HUES6 (cell line): ENCODE measurements around the gene DNAJC8.

Source experiments
- H3K27ac ChIP-seq: 2 replicates; pipeline ENCODE4 v1.7.0; 2013; ENCODE audit warnings: low read depth, mild to moderate bottlenecking, low read length, inconsistent platforms
- H3K27me3 ChIP-seq: 2 replicates; pipeline ENCODE4 v1.6.1; 2013; ENCODE audit warnings: low read length; ENCODE audit not compliant: control insufficient read depth, insufficient read depth
- H3K36me3 ChIP-seq: 2 replicates; pipeline ENCODE4 v1.6.1; 2013; ENCODE audit warnings: low read length; ENCODE audit not compliant: control insufficient read depth, insufficient read depth
- H3K4me1 ChIP-seq: 2 replicates; pipeline ENCODE4 v1.6.1; 2013; ENCODE audit warnings: low read length; ENCODE audit not compliant: control insufficient read depth, insufficient read depth
- H3K4me3 ChIP-seq: 2 replicates; pipeline ENCODE4 v1.5.1; 2013; ENCODE audit warnings: low read depth, low read length
- H3K9ac ChIP-seq: one replicate; pipeline ENCODE4 v1.6.1; 2013; ENCODE audit warnings: mild to moderate bottlenecking, low read length
- H3K9me3 ChIP-seq: 2 replicates; pipeline ENCODE4 v1.6.1; 2013; ENCODE audit warnings: low read depth, low read length; ENCODE audit not compliant: control insufficient read depth, insufficient read depth

The DNAJC8 gene

GRCh38 chr1:28163496-28164161 is 69.2 kb downstream of the DNAJC8 start:
- Histone ChIP-seq H3K36me3 (no peaks in the 10 kb centered on the region), H3K9ac (no peak overlapping the region), H3K27me3 (no peaks in the 10 kb centered on the region), H3K4me1 (peaks cover 19% of the 10 kb centered on the region), H3K27ac (no peak overlapping the region), H3K4me3 (no peak overlapping the region), H3K9me3 (no peaks in the 10 kb centered on the region)

GRCh38 chr1:28162151-28162550 is 70.7 kb downstream of the DNAJC8 start:
- H3K36me3 ChIP-seq = no peaks in the 10 kb centered on the region
- no peaks in the 10 kb centered on the region for H3K9me3 ChIP-seq
- peaks cover 19% of the 10 kb centered on the region for H3K4me1 ChIP-seq
- no peaks in the 10 kb centered on the region for H3K27me3 ChIP-seq
- no peak overlapping the region for H3K4me3 ChIP-seq
- no peak overlapping the region for H3K27ac ChIP-seq
- H3K9ac ChIP-seq = no peak overlapping the region

- no peaks in the 10 kb centered on the region for H3K27me3 ChIP-seq
- no peaks in the 10 kb centered on the region for H3K9me3 ChIP-seq
- H3K36me3 ChIP-seq = no peaks in the 10 kb centered on the region
- H3K27ac ChIP-seq = no peak overlapping the region
- no peak overlapping the region for H3K9ac ChIP-seq
- no peak overlapping the region for H3K4me3 ChIP-seq
- peaks cover 19% of the 10 kb centered on the region for H3K4me1 ChIP-seq
Measured at GRCh38 chr1:28161751-28162150, 71.1 kb downstream of the DNAJC8 start.

GRCh38 chr1:28160782-28161266 is 72.0 kb downstream of the DNAJC8 start:
- H3K4me3 ChIP-seq = no peak overlapping the region
- H3K9me3 ChIP-seq = no peaks in the 10 kb centered on the region
- no peak overlapping the region for H3K9ac ChIP-seq
- no peaks in the 10 kb centered on the region for H3K27me3 ChIP-seq
- H3K4me1 ChIP-seq = peaks cover 19% of the 10 kb centered on the region
- H3K36me3 ChIP-seq = no peaks in the 10 kb centered on the region
- H3K27ac ChIP-seq = no peak overlapping the region

- no peak overlapping the region for H3K9ac ChIP-seq
- no peaks in the 10 kb centered on the region for H3K36me3 ChIP-seq
- no peaks in the 10 kb centered on the region for H3K27me3 ChIP-seq
- no peak overlapping the region for H3K4me3 ChIP-seq
- no peak overlapping the region for H3K27ac ChIP-seq
- no peaks in the 10 kb centered on the region for H3K9me3 ChIP-seq
- H3K4me1 ChIP-seq = peaks cover 19% of the 10 kb centered on the region
Measured at GRCh38 chr1:28159680-28160079, 73.1 kb downstream of the DNAJC8 start.

GRCh38 chr1:28159243-28159642 is 73.6 kb downstream of the DNAJC8 start:
- H3K9ac ChIP-seq = no peak overlapping the region
- no peaks in the 10 kb centered on the region for H3K36me3 ChIP-seq
- H3K9me3 ChIP-seq = no peaks in the 10 kb centered on the region
- no peak overlapping the region for H3K4me3 ChIP-seq
- H3K4me1 ChIP-seq = peaks cover 15% of the 10 kb centered on the region
- no peak overlapping the region for H3K27ac ChIP-seq
- H3K27me3 ChIP-seq = no peaks in the 10 kb centered on the region

GRCh38 chr1:28157894-28158293 is 74.9 kb downstream of the DNAJC8 start:
- Histone ChIP-seq H3K4me1 (peaks cover 1% of the 10 kb centered on the region; the same call in 1 of the 2 replicates), H3K9ac (no peak overlapping the region), H3K27ac (no peak overlapping the region), H3K4me3 (no peak overlapping the region), H3K27me3 (no peaks in the 10 kb centered on the region), H3K36me3 (no peaks in the 10 kb centered on the region), H3K9me3 (no peaks in the 10 kb centered on the region)

GRCh38 chr1:28156821-28157220 is 76.0 kb downstream of the DNAJC8 start:
- Histone ChIP-seq H3K27ac (no peak overlapping the region), H3K9ac (no peak overlapping the region), H3K27me3 (no peaks in the 10 kb centered on the region), H3K9me3 (no peaks in the 10 kb centered on the region), H3K4me3 (no peak overlapping the region), H3K36me3 (no peaks in the 10 kb centered on the region), H3K4me1 (no peaks in the 10 kb centered on the region)

GRCh38 chr1:28155628-28156027 is 77.2 kb downstream of the DNAJC8 start:
- H3K36me3 ChIP-seq = no peaks in the 10 kb centered on the region
- H3K9me3 ChIP-seq = no peaks in the 10 kb centered on the region
- H3K4me1 ChIP-seq = no peaks in the 10 kb centered on the region
- H3K27me3 ChIP-seq = no peaks in the 10 kb centered on the region
- no peak overlapping the region for H3K9ac ChIP-seq
- H3K4me3 ChIP-seq = no peak overlapping the region
- no peak overlapping the region for H3K27ac ChIP-seq

- no peak overlapping the region for H3K27ac ChIP-seq
- H3K27me3 ChIP-seq = no peaks in the 10 kb centered on the region
Measured at GRCh38 chr1:28154078-28154594, 78.7 kb downstream of the DNAJC8 start.

More at GRCh38 chr1:28154078-28154594, 78.7 kb downstream of the DNAJC8 start:
- H3K36me3 ChIP-seq = no peaks in the 10 kb centered on the region
- no peaks in the 10 kb centered on the region for H3K9me3 ChIP-seq
- no peak overlapping the region for H3K4me3 ChIP-seq
- no peaks in the 10 kb centered on the region for H3K4me1 ChIP-seq
- H3K9ac ChIP-seq = no peak overlapping the region
